WTC11 (cell line): Measurements from ENCODE around the gene METAP1. TPM values are rescaled to one million over a fixed set of nuclear protein-coding genes. Genes with fewer than 3 reads are reported as not detected.

Source experiments
- ATAC-seq: fragments of 200-7000 bp; cut with Tn5 transposase; 2 replicates; pipeline ENCODE4 v1.10.0; 2021; ENCODE audit warnings: mild to moderate bottlenecking, moderate library complexity
- CTCF ChIA-PET: fragments of 300-600 bp; sonication (Branson Sonifier 250); formaldehyde crosslinking; loops from one replicate; lab custom pipeline; 2021; ENCODE audit warnings: antibody characterized with exemption; lab: Charles Lee
- POLR2A ChIA-PET: fragments of 350-600 bp; sonication (Branson Sonifier 250); formaldehyde crosslinking; loops from one replicate; lab custom pipeline; 2021; ENCODE audit warnings: antibody characterized with exemption; lab: Charles Lee
- DNase-seq: peaks from one replicate; pipeline ENCODE4 v3.0.0; 2021; ENCODE audit warnings: low spot score
- H3K27ac Mint-ChIP-seq: 2 replicates; pipeline ENCODE4 v1.8.0; 2021; ENCODE audit warnings: mixed read lengths
- H3K27me3 Mint-ChIP-seq: 2 replicates; pipeline ENCODE4 v1.8.0; 2021; ENCODE audit warnings: low read depth, mild to moderate bottlenecking, moderate library complexity, mixed read lengths
- H3K36me3 Mint-ChIP-seq: 2 replicates; pipeline ENCODE4 v1.8.0; 2021; ENCODE audit warnings: mixed read lengths
- H3K4me1 Mint-ChIP-seq: 2 replicates; pipeline ENCODE4 v1.8.0; 2022; ENCODE audit warnings: mixed read lengths
- H3K4me3 Mint-ChIP-seq: 2 replicates; pipeline ENCODE4 v1.8.0; 2021; ENCODE audit warnings: mild to moderate bottlenecking, moderate library complexity, mixed read lengths
- H3K9me3 Mint-ChIP-seq: 2 replicates; pipeline ENCODE4 v1.8.0; 2021; ENCODE audit warnings: mixed read lengths
- ARID4B ChIP-seq: sonication (generic); formaldehyde crosslinking; IDR thresholded peaks from 2 replicates; pipeline ENCODE4 v1.8.0; 2023; ENCODE audit warnings: missing genetic modification reagents, mild to moderate bottlenecking, borderline replicate concordance
- ATF1 ChIP-seq: sonication (generic); formaldehyde crosslinking; IDR thresholded peaks from 2 replicates; pipeline ENCODE4 v1.8.1; 2023; ENCODE audit warnings: mild to moderate bottlenecking, moderate library complexity, missing genetic modification reagents
- CREB1 ChIP-seq: sonication (generic); formaldehyde crosslinking; IDR thresholded peaks from 2 replicates; pipeline ENCODE4 v1.8.0; 2023; ENCODE audit warnings: mild to moderate bottlenecking, missing genetic modification reagents
- ELF4 ChIP-seq: sonication (generic); formaldehyde crosslinking; IDR thresholded peaks from 2 replicates; pipeline ENCODE4 v1.8.1; 2022; ENCODE audit warnings: low read depth, mild to moderate bottlenecking, moderate library complexity, missing genetic modification reagents
- EMX1 ChIP-seq: fragments of 250-450 bp; sonication (Bioruptor Pico); IDR thresholded peaks from 2 replicates; pipeline ENCODE4 v1.8.0; 2021; ENCODE audit warnings: mild to moderate bottlenecking
- ESRRA ChIP-seq: sonication (generic); formaldehyde crosslinking; IDR thresholded peaks from 2 replicates; pipeline ENCODE4 v1.8.1; 2022; ENCODE audit warnings: mild to moderate bottlenecking, missing genetic modification reagents, borderline replicate concordance
- GABPB1 ChIP-seq: sonication (generic); formaldehyde crosslinking; IDR thresholded peaks from 2 replicates; pipeline ENCODE4 v1.8.1; 2023; ENCODE audit warnings: mild to moderate bottlenecking, missing genetic modification reagents
- KAT7 ChIP-seq: sonication (generic); formaldehyde crosslinking; IDR thresholded peaks from 2 replicates; pipeline ENCODE4 v1.8.1; 2023; ENCODE audit warnings: missing genetic modification reagents, mild to moderate bottlenecking, borderline replicate concordance
- MAX ChIP-seq: sonication (generic); formaldehyde crosslinking; IDR thresholded peaks from 2 replicates; pipeline ENCODE4 v1.8.0; 2022; ENCODE audit warnings: mild to moderate bottlenecking, missing genetic modification reagents
- MLX ChIP-seq: sonication (generic); formaldehyde crosslinking; IDR thresholded peaks from 2 replicates; pipeline ENCODE4 v1.8.1; 2023; ENCODE audit warnings: mild to moderate bottlenecking, missing genetic modification reagents, moderate library complexity
- MXD4 ChIP-seq: fragments of 250-450 bp; sonication (Bioruptor Pico); IDR thresholded peaks from 2 replicates; pipeline ENCODE4 v1.8.0; 2021; ENCODE audit warnings: mild to moderate bottlenecking, moderate library complexity, borderline replicate concordance
- SMAD4 ChIP-seq: sonication (generic); formaldehyde crosslinking; IDR thresholded peaks from 2 replicates; pipeline ENCODE4 v1.8.0; 2022; ENCODE audit warnings: mild to moderate bottlenecking, missing genetic modification reagents
- SOX15 ChIP-seq: fragments of 250-450 bp; sonication (Bioruptor Pico); IDR thresholded peaks from 2 replicates; pipeline ENCODE4 v1.9.0; 2021; ENCODE audit warnings: mild to moderate bottlenecking
- TEAD1 ChIP-seq: sonication (generic); formaldehyde crosslinking; IDR thresholded peaks from 2 replicates; pipeline ENCODE4 v1.8.0; 2022; ENCODE audit warnings: mild to moderate bottlenecking, missing genetic modification reagents
- TEAD4 ChIP-seq: sonication (generic); formaldehyde crosslinking; IDR thresholded peaks from 2 replicates; pipeline ENCODE4 v1.8.0; 2022; ENCODE audit warnings: mild to moderate bottlenecking, missing genetic modification reagents
- ZNF281 ChIP-seq: sonication (generic); formaldehyde crosslinking; IDR thresholded peaks from 2 replicates; pipeline ENCODE4 v1.8.0; 2023; ENCODE audit warnings: mild to moderate bottlenecking, missing genetic modification reagents
- ZNF317 ChIP-seq: sonication (generic); formaldehyde crosslinking; IDR thresholded peaks from 2 replicates; pipeline ENCODE4 v1.8.1; 2023; ENCODE audit warnings: low read depth, mild to moderate bottlenecking, moderate library complexity, missing genetic modification reagents, borderline replicate concordance
- ZNF423 ChIP-seq: fragments of 250-450 bp; sonication (Bioruptor Pico); IDR thresholded peaks from 2 replicates; pipeline ENCODE4 v2.1.2; 2022; ENCODE audit warnings: mild to moderate bottlenecking, moderate library complexity
- ZNF512 ChIP-seq: sonication (generic); formaldehyde crosslinking; IDR thresholded peaks from 2 replicates; pipeline ENCODE4 v1.8.1; 2022; ENCODE audit warnings: missing genetic modification reagents, borderline replicate concordance
- ZSCAN18 ChIP-seq: fragments of 250-450 bp; sonication (Bioruptor Pico); IDR thresholded peaks from 2 replicates; pipeline ENCODE4 v2.1.2; 2022; ENCODE audit warnings: mild to moderate bottlenecking, moderate library complexity
- total RNA-seq: library from RNA; stranded (reverse); gene quantifications from 3 replicates; pipeline ENCODE4 v1.2.3, GENCODE V29; 2021

Gene METAP1
- total RNA-seq, 1 experiment from 2014 or later: 102 TPM

GRCh38 chr4:99077177-99077576, 81.7 kb downstream of the METAP1 start (continued):
- no peak for TF ChIP-seq ZNF281 (CRISPR knock-in tag)
- TF ChIP-seq GABPB1 (CRISPR knock-in tag): no peak
- no peak for TF ChIP-seq ZNF317

GRCh38 chr4:99078336-99078735, 82.8 kb downstream of the METAP1 start:
- CTCF ChIA-PET: interaction anchor here (0.6 kb wide), 1 partner anchor 83 kb away, joined by 4 read pairs; the partner anchor contains the start of gene METAP1
- Mint-ChIP-seq H3K27me3 (no peaks in the 10 kb centered on the region), H3K4me3 (no peak overlapping the region), H3K27ac (no peak overlapping the region), H3K4me1 (no peaks in the 10 kb centered on the region), H3K9me3 (no peaks in the 10 kb centered on the region), H3K36me3 (peaks cover 88% of the 10 kb centered on the region)
- ATAC-seq (no peak), DNase-seq (no peak)
- TF ChIP-seq TEAD4 (no peak), KAT7 (CRISPR knock-in tag) (no peak), ZNF423 (CRISPR knock-in tag) (no peak), MAX (CRISPR knock-in tag) (no peak), ESRRA (no peak), SMAD4 (no peak), EMX1 (CRISPR knock-in tag) (no peak), ATF1 (no peak), MLX (CRISPR knock-in tag) (no peak), ZSCAN18 (no peak), ZNF512 (no peak), SOX15 (CRISPR knock-in tag) (no peak), CREB1 (CRISPR knock-in tag) (no peak), TEAD1 (CRISPR knock-in tag) (no peak)
- POLR2A ChIA-PET: no interaction called here

- no peak overlapping the region for H3K4me3 Mint-ChIP-seq
- TF ChIP-seq ELF4 (CRISPR knock-in tag) (no peak), ARID4B (CRISPR knock-in tag) (no peak), MXD4 (CRISPR knock-in tag) (no peak), SMAD4 (no peak)
- H3K27me3 Mint-ChIP-seq: no peaks in the 10 kb centered on the region
- no peaks in the 10 kb centered on the region for H3K9me3 Mint-ChIP-seq
- ATAC-seq (no peak), DNase-seq (no peak)
- peaks cover 88% of the 10 kb centered on the region for H3K36me3 Mint-ChIP-seq
- ChIA-PET CTCF (no interaction called here), POLR2A (interaction anchor here (0.7 kb wide), 1 partner anchor 24 kb away, joined by 4 read pairs; no protein-coding TSS in a partner anchor)
- no peaks in the 10 kb centered on the region for H3K4me1 Mint-ChIP-seq
- no peak overlapping the region for H3K27ac Mint-ChIP-seq
Observed at GRCh38 chr4:99078931-99079624, 83.6 kb downstream of the METAP1 start.
